Sigmoid colon (tissue), 7 donors: ENCODE data around the gene ZSCAN2. TPM values are rescaled to one million over a fixed set of nuclear protein-coding genes. Genes with fewer than 3 reads are reported as not detected.
"Not testable (repeated sequence)": the region's sequence is repeated elsewhere in the genome, so short reads cannot be mapped to it uniquely, and the experiment has no call there.

Experiments
- DNase-seq: peaks from one replicate; pipeline ENCODE4 v3.0.0-alpha.2; 2019
- H3K27ac ChIP-seq, 4 donors: fragments of 200-600 bp; sonication (generic); one replicate each; pipeline ENCODE4 v1.5.1; 2016 to 2019; ENCODE audit warnings: mild to moderate bottlenecking in 1 of 4
- H3K27me3 ChIP-seq, 3 donors: fragments of 200-600 bp; sonication (generic); one replicate each; pipeline ENCODE4 v1.5.1; 2019; ENCODE audit warnings: mild to moderate bottlenecking in 1 of 3
- H3K36me3 ChIP-seq, 4 donors: fragments of 200-600 bp; sonication (generic); one replicate each; pipeline ENCODE4 v1.5.1; 2016 to 2019
- H3K4me1 ChIP-seq, 4 donors: fragments of 200-600 bp; sonication (generic); one replicate each; pipeline ENCODE4 v1.5.1; 2017 to 2019
- H3K4me3 ChIP-seq, 4 donors: fragments of 200-600 bp; sonication (generic); one replicate each; pipeline ENCODE4 v1.5.1; 2017 to 2019; ENCODE audit warnings: mild to moderate bottlenecking in 2 of 4, moderate library complexity in 1 of 4
- H3K9me3 ChIP-seq, 4 donors: fragments of 200-600 bp in 3 of 4; sonication (generic) in 3 of 4; one replicate each; pipeline versions ENCODE4 v1.5.1 to v1.6.1; 2013 to 2019
- EP300 ChIP-seq, 4 donors: sonication (generic); formaldehyde crosslinking; IDR thresholded peaks; one replicate each; pipeline ENCODE4 v1.6.1; 2017; ENCODE audit warnings: antibody characterized with exemption in 4 of 4
- POLR2A ChIP-seq, 2 donors: fragments of 450-650 bp; IDR thresholded peaks; one replicate each; pipeline ENCODE4 v1.6.1; 2016; ENCODE audit warnings: antibody characterized with exemption in 2 of 2, mild to moderate bottlenecking in 2 of 2, moderate library complexity in 2 of 2
- POLR2AphosphoS5 ChIP-seq, 4 donors: sonication (generic); formaldehyde crosslinking; IDR thresholded peaks; one replicate each; pipeline ENCODE4 v1.6.1; 2017; ENCODE audit warnings: antibody characterized with exemption in 4 of 4
- WGBS, 2 donors: extraction: QIAGEN DNeasy Blood & Tissue Kit; methylation state at CpG; one replicate each; pipeline ENCODE4 v1.1.7; 2013; 5-methylcytosine and 5-hydroxymethylcytosine counted together
- intact Hi-C: fragments of 100-400 bp; cut with DNase I; formaldehyde crosslinking; loops from one replicate; pipeline ENCODE4 v1.15.1; 2023
- polyA plus RNA-seq, 3 donors: library from polyadenylated mRNA; stranded (reverse); fragments of 200-250 nt; gene quantifications; one replicate each; pipeline ENCODE4 v1.2.3, GENCODE V29; 2013
- total RNA-seq, 4 donors: library from RNA; depleted of rRNA; stranded (reverse); fragments of >200 nt; gene quantifications; one replicate each; pipeline ENCODE4 v1.1.0, GENCODE V29; 2016
- TF ChIP-seq, protein P1 (sequence below), 4 experiments: fragments of 450-650 bp in 3 of 4; fragments of 200-600 bp in 1 of 4; IDR thresholded peaks; one replicate each; pipeline ENCODE4 v1.5.1; 2016 to 2019; ENCODE audit warnings: antibody characterized with exemption in 4 of 4, mild to moderate bottlenecking in 3 of 4, moderate library complexity in 2 of 4
- donor health status: healthy with polysubstance abuse.
- donor health status: Bipolar disorder and iron deficiency.
- donor health status: healthy.

Gene ZSCAN2
- total and polyA plus RNA-seq, 7 donors, result 2.4 to 17.0 (median 5.4) TPM

DNA sequence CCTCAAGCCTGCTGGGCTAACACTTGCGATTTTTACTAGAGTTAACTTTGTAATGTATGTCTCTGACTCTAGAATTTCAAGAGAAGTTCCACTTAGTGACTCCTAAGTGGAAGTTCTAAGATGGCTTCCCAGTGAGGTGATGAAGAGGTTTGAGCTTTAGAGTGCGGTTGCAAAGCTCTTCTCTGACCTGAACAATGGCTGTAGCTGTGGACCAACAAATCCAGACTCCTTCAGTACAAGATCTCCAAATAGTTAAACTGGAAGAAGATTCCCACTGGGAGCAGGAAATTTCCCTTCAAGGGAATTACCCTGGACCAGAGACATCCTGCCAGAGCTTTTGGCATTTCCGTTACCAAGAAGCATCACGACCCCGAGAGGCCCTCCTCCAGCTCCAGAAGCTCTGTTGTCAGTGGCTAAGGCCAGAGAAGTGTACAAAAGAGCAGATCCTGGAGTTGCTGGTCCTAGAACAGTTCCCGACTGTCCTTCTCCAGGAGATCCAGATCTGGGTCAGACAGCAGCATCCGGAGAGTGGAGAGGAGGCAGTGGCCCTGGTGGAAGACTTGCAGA, 31.0 kb downstream of the ZSCAN2 start:
- Histone ChIP-seq H3K36me3 (peaks cover 0 to 22% (median 0%) of the 10 kb centered on the region in 4 donors), H3K4me1 (peaks cover 0 to 48% (median 38%) of the 10 kb centered on the region in 4 donors), H3K4me3 (peak overlapping the region; percentile 47 to 79 (median 67)), H3K9me3 (no peaks in the 10 kb centered on the region), H3K27me3 (no peaks in the 10 kb centered on the region), H3K27ac (peak overlapping the region; percentile 88 to 97 (median 92))
- intact Hi-C loops, result loop anchor here (2.0 kb wide), 3 partner anchors 31 to 117 kb away; partner anchors contain the start of genes ZNF592 and ZSCAN2
- TF ChIP-seq POLR2AphosphoS5 (IDR thresholded peaks at IDR 0.05) (no peak), EP300 (IDR thresholded peaks at IDR 0.05) (no peak), POLR2A (IDR thresholded peaks at IDR 0.05) (no peak)
- TF ChIP-seq, protein P1, sequence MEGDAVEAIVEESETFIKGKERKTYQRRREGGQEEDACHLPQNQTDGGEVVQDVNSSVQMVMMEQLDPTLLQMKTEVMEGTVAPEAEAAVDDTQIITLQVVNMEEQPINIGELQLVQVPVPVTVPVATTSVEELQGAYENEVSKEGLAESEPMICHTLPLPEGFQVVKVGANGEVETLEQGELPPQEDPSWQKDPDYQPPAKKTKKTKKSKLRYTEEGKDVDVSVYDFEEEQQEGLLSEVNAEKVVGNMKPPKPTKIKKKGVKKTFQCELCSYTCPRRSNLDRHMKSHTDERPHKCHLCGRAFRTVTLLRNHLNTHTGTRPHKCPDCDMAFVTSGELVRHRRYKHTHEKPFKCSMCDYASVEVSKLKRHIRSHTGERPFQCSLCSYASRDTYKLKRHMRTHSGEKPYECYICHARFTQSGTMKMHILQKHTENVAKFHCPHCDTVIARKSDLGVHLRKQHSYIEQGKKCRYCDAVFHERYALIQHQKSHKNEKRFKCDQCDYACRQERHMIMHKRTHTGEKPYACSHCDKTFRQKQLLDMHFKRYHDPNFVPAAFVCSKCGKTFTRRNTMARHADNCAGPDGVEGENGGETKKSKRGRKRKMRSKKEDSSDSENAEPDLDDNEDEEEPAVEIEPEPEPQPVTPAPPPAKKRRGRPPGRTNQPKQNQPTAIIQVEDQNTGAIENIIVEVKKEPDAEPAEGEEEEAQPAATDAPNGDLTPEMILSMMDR (IDR thresholded peaks at IDR 0.05), result no peak
- no peak for DNase-seq
- WGBS, 2 donors, result 50 to 51% methylated on average over 7 of the region's 7 CpGs

DNA sequence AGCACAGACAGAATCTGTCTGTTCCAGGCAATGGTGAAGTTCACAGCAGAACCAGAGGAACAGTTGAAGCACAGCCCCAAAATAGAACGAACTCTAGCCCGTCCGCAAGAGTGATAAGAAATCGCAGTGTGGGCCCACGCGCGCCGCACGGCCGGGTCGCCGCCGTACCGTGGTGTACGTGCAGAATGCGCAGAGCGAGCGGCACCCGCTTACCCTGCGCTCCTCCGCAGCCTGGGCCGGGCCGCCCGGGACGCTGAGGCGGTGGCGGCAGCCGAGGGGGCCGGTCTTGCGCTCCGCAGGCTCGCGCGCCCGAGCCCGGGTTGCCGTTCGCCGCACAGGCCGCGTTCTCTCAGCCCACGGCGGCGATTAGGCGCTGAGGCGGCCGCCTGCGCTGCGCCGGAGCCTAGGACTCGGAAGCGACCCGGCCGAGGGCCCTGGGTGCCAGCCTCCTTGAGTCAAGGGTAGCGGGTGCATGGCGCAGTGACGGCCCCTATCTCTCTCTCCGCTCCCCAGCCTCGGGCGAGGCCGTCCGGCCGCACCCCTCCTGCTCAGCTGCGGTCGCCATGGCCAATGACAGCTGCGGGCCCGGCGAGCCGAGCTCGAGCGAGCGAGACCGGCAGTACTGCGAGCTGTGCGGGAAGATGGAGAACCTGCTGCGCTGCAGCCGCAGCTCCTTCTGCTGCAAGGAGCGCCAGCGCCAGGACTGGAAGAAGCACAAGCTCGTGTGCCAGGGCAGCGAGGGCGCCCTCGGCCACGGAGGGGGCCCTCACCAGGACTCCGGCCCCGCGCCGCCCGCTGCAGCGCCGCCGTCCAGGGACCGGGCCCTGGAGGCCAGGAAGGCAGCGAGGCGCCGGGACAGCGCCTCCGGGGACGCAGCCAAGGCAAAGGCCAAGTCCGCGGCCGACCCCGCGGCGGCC, 32.8 kb downstream of the ZSCAN2 start:
- intact Hi-C loops, result loop anchor here (1.0 to 2.0 kb wide), 2 partner anchors 21 to 63 kb away; partner anchors contain the start of gene WDR73
- 0% methylated on average over 105 of the region's 105 CpGs for WGBS, 2 donors
- peak overlapping the region; percentile 88 to 97 (median 92) for H3K27ac ChIP-seq
- H3K27me3 ChIP-seq, result no peaks in the 10 kb centered on the region
- peak in 1 of 4 donors; percentile 43 for TF ChIP-seq POLR2AphosphoS5 (IDR thresholded peaks at IDR 0.05)
- no peak for TF ChIP-seq EP300 (IDR thresholded peaks at IDR 0.05)
- peak overlapping the region; percentile 55 to 79 (median 67) for H3K4me3 ChIP-seq
- H3K9me3 ChIP-seq, result no peaks in the 10 kb centered on the region
- H3K4me1 ChIP-seq, result peaks cover 0 to 48% (median 38%) of the 10 kb centered on the region in 4 donors
- peaks cover 0 to 25% (median 6%) of the 10 kb centered on the region in 4 donors for H3K36me3 ChIP-seq
- DNase-seq, result peak; percentile 83

DNA sequence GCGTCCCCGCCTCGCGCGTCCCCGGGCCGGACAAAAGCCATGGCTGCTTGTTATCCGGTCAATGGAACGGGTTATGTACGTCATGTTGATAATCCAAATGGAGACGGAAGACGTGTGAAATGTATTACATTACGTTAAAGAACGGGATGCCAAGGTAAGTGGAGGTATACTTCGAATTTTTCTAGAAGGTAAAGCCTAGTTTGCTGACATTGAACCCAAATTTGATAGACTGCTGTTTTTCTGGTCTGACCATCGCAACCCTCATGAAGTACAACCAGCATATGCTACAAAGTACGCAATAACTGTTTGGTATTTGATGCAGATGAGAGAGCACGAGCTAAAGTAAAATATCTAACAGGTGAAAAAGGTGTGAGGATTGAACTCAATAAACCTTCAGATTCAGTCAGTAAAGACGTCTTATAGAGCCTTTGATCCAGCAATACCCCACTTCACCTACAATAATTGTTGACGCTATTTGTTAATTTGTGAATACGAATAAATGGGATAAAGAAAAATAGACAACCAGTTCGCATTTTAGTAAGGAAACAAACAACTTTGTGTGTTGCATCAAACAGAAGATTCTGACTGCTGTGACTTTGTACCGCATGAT, 33.5 kb downstream of the ZSCAN2 start:
- intact Hi-C loops, result loop anchor here (1.0 kb wide), 1 partner anchor 20 kb away; the partner anchor contains the start of gene WDR73

DNA sequence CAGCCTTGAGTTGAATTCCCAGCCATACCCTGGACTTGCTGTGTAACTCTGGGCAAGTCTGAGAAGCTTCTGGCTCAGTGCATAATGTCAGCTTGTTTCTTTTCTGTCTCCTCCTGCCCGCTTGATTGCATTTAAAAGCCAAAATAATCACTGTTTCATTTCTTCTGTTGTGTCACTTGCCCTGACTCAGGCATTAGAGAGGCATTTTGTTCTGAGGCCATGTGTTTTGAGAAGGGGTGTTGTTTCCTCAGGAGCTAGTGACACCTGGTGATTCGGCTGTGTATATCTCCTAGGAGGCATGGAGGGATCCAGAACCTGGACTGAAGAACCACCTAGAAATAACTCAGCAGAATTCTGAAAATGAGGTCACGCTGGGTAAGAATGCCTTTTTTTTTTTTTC, 37.3 kb downstream of the ZSCAN2 start:
- TF ChIP-seq EP300 (IDR thresholded peaks at IDR 0.05), result no peak
- no peak for TF ChIP-seq POLR2A (IDR thresholded peaks at IDR 0.05)
- TF ChIP-seq, protein P1 (IDR thresholded peaks at IDR 0.05), result no peak
- TF ChIP-seq POLR2AphosphoS5 (IDR thresholded peaks at IDR 0.05), result no peak
- Histone ChIP-seq H3K4me3 (no peak overlapping the region), H3K9me3 (no peaks in the 10 kb centered on the region), H3K27ac (no peak overlapping the region), H3K27me3 (no peaks in the 10 kb centered on the region), H3K36me3 (peaks cover 26 to 70% (median 43%) of the 10 kb centered on the region in 4 donors), H3K4me1 (peaks cover 0 to 25% (median 17%) of the 10 kb centered on the region in 4 donors)
- 70 to 76% methylated on average over 3 of the region's 3 CpGs for WGBS, 2 donors
- DNase-seq, result no peak
- intact Hi-C loops, result no loop called here

More for the DNA sequence above, 33.5 kb downstream of the ZSCAN2 start:
- Histone ChIP-seq H3K27me3 (no peaks in the 10 kb centered on the region), H3K36me3 (peaks cover 0 to 32% (median 12%) of the 10 kb centered on the region in 4 donors), H3K27ac (peak overlapping the region; percentile 88 to 97 (median 92)), H3K9me3 (no peaks in the 10 kb centered on the region), H3K4me3 (peak overlapping the region; percentile 55 to 79 (median 67)), H3K4me1 (peaks cover 0 to 48% (median 38%) of the 10 kb centered on the region in 4 donors)
- TF ChIP-seq, protein P1 (IDR thresholded peaks at IDR 0.05), result no peak
- TF ChIP-seq EP300 (IDR thresholded peaks at IDR 0.05), result no peak
- no peak for TF ChIP-seq POLR2AphosphoS5 (IDR thresholded peaks at IDR 0.05)
- no peak for TF ChIP-seq POLR2A (IDR thresholded peaks at IDR 0.05)
- DNase-seq, result no peak
- WGBS, 2 donors, result 26 to 36% methylated on average over 23 of the region's 23 CpGs

DNA sequence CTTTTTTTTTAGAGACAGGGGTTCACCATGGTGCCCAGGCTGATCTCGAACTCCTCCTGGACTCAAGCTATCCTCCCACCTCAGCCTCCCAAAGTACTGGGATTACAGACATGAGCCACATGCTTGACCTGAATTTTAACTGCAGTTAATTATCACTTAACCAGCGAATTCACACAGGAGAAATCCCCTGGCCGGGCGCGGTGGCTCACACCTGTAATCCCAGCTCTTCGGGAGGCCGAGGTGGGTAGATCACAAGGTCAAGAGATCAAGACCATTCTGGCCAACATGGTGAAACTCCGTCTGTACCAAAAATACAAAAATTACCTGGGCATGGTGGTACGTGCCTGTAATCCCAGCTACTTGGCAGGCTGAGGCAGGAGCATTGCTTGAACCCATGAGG, 41.1 kb downstream of the ZSCAN2 start:
- 91 to 94% methylated on average over 9 of the region's 9 CpGs for WGBS, 2 donors
- H3K4me1 ChIP-seq, H3K27me3 ChIP-seq, intact Hi-C loops, H3K4me3 ChIP-seq, H3K27ac ChIP-seq, DNase-seq, H3K9me3 ChIP-seq: not testable (repeated sequence)
- H3K36me3 ChIP-seq, result peaks cover 38 to 99% (median 70%) of the 10 kb centered on the region in 4 donors

DNA sequence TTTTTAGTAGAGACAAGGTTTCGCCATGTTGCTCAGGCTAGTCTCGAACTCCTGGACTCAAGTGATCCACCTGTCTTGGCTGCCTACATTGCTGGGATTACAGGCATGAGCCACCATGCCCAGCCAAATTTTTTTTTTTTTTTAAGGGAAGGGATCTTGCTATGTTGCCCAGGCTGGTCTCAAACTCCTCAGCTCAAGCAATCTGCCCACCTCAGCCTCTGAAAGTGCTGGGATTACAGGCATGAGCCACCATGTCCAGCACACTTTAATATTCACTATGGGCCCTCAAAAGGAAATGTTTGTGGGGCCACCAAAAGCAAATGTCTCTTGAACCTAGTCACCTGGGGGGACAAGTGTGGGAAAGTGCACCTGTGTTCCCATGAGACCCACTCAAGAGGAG, 41.8 kb downstream of the ZSCAN2 start:
- H3K27me3 ChIP-seq, H3K27ac ChIP-seq, DNase-seq, H3K9me3 ChIP-seq, H3K4me1 ChIP-seq, intact Hi-C loops, H3K4me3 ChIP-seq: not testable (repeated sequence)
- 73 to 97% methylated on average over 2 of the region's 2 CpGs for WGBS, 2 donors
- H3K36me3 ChIP-seq, result peaks cover 40 to 100% (median 75%) of the 10 kb centered on the region in 4 donors
